Caco-2 (cell line): Measurements from ENCODE around the gene KCNAB1. TPM values are rescaled to one million over a fixed set of nuclear protein-coding genes. Genes with fewer than 3 reads are reported as not detected.

Source experiments
- BruUV-seq: library from RNA; stranded (reverse); fragments of 400-500 nt; replicated peaks from 2 replicates; lab custom pipeline; 2021; lab: Mats Ljungman, UMichigan
- CTCF ChIA-PET: fragments of 300-600 bp; sonication (Branson Sonifier 250); formaldehyde crosslinking; loops from one replicate; lab custom pipeline; 2022; ENCODE audit warnings: antibody characterized with exemption; lab: Charles Lee
- POLR2A ChIA-PET: fragments of 300-600 bp; sonication (Branson Sonifier 250); formaldehyde crosslinking; loops from one replicate; lab custom pipeline; 2022; ENCODE audit warnings: antibody characterized with exemption; lab: Charles Lee
- DNase-seq, 2 experiments: peaks; one replicate each; pipeline versions ENCODE4 v3.0.0 to v3.0.0-alpha.2; 2020 to 2022
- H3K27me3 ChIP-seq: replicated peaks from 2 replicates; pipeline ENCODE4 v1.6.0; 2011; ENCODE audit warnings: low read length; ENCODE audit not compliant: control insufficient read depth, insufficient read depth
- H3K36me3 ChIP-seq: 2 replicates; pipeline ENCODE4 v1.5.1; 2011; ENCODE audit warnings: low read length; ENCODE audit not compliant: control insufficient read depth, insufficient read depth
- H3K4me1 ChIP-seq: fragments of 250-450 bp; sonication (Bioruptor Pico); 2 replicates; pipeline ENCODE4 v1.5.1; 2020; ENCODE audit warnings: mild to moderate bottlenecking
- H3K4me3 ChIP-seq: 2 replicates; pipeline ENCODE4 v1.5.1; 2011; ENCODE audit warnings: low read depth, mild to moderate bottlenecking, control low read depth, low read length
- H3K9me3 ChIP-seq: fragments of 250-450 bp; sonication (Bioruptor Pico); 2 replicates; pipeline ENCODE4 v1.5.1; 2020; ENCODE audit warnings: mild to moderate bottlenecking, moderate library complexity
- H3K27ac Mint-ChIP-seq: one replicate; pipeline ENCODE4 v1.8.0; 2022; ENCODE audit warnings: mixed read lengths; ENCODE audit not compliant: unreplicated experiment
- H3K27me3 Mint-ChIP-seq: one replicate; pipeline ENCODE4 v1.8.0; 2022; ENCODE audit warnings: mixed read lengths; ENCODE audit not compliant: insufficient read depth, unreplicated experiment
- H3K36me3 Mint-ChIP-seq: one replicate; pipeline ENCODE4 v1.8.0; 2022; ENCODE audit warnings: mild to moderate bottlenecking, mixed read lengths; ENCODE audit not compliant: insufficient read depth, unreplicated experiment
- H3K4me1 Mint-ChIP-seq: one replicate; pipeline ENCODE4 v1.8.0; 2022; ENCODE audit warnings: low read depth, mixed read lengths; ENCODE audit not compliant: unreplicated experiment
- H3K4me3 Mint-ChIP-seq: one replicate; pipeline ENCODE4 v1.8.0; 2022; ENCODE audit warnings: mild to moderate bottlenecking, moderate library complexity, mixed read lengths; ENCODE audit not compliant: unreplicated experiment
- H3K9me3 Mint-ChIP-seq: one replicate; pipeline ENCODE4 v1.8.0; 2022; ENCODE audit warnings: mixed read lengths; ENCODE audit not compliant: unreplicated experiment
- CTCF ChIP-seq, 2 experiments: fragments of 200-600 bp in 1 of 2; IDR thresholded peaks; 1 replicate in 1 of 2; 2 replicates in 1 of 2; pipeline versions ENCODE4 v1.5.1 to v1.8.0; 2011 to 2022; ENCODE audit warnings: antibody characterized with exemption in 1 of 2, control low read depth in 1 of 2, inconsistent platforms in 1 of 2, low read depth in 1 of 2, low read length in 1 of 2, mild to moderate bottlenecking in 1 of 2, moderate library complexity in 1 of 2; ENCODE audit not compliant: insufficient read depth in 1 of 2, severe bottlenecking in 1 of 2, unreplicated experiment in 1 of 2
- intact Hi-C: fragments of 100-400 bp; cut with micrococcal nuclease; formaldehyde crosslinking; loops from one replicate; pipeline ENCODE4 v1.10.0; 2022; ENCODE audit not compliant: unreplicated experiment
- total RNA-seq: library from RNA; stranded (reverse); gene quantifications from 2 replicates; pipeline ENCODE4 v1.2.3, GENCODE V29; 2022

Gene KCNAB1
- total RNA-seq, 1 experiment from 2014 or later: 0.14 TPM

DNA sequence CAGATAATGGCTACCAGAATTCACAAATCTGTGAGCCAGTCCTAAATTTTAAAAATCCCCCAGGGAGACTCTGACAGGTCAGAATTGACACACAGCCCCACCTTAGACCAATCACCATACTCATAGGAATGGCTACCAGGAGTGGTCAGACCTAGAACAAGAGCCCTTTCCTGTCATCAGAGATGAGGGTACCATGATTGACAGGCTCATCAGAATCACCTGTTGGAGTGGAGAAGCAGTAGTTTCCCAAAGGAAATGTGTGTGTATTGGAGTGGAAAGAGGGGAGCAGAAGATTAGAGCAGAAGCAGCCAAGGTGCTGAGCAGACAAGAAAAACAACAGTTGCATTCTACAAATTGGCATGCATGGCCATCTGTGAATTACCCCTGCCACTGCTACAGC, 461.6 kb downstream of the KCNAB1 start:
- no TSS peak for BruUV-seq
- TF ChIP-seq CTCF (IDR thresholded peaks at IDR 0.05; ENCODE audit: insufficient read depth in 1 of 2, low read depth in 1 of 2, low read length in 1 of 2, severe bottlenecking in 1 of 2, unreplicated experiment in 1 of 2): no peak
- no peaks in the 10 kb centered on the region for H3K27me3 ChIP-seq
- 0 out of 2 replicates have a peak, but pooled peaks cover 4% of the 10 kb centered on the region for H3K4me1 ChIP-seq
- Mint-ChIP-seq H3K4me1 (no peaks in the 10 kb centered on the region), H3K4me3 (no peak overlapping the region), H3K9me3 (no peaks in the 10 kb centered on the region), H3K27me3 (peaks cover 4% of the 10 kb centered on the region), H3K36me3 (no peaks in the 10 kb centered on the region), H3K27ac (no peak overlapping the region)
- no peaks in the 10 kb centered on the region for H3K36me3 ChIP-seq
- DNase-seq: no peak
- no peaks in the 10 kb centered on the region for H3K9me3 ChIP-seq
- intact Hi-C loops: no loop called here
- POLR2A ChIA-PET: no interaction called here
- CTCF ChIA-PET: no interaction called here
- H3K4me3 ChIP-seq: no peak overlapping the region

DNA sequence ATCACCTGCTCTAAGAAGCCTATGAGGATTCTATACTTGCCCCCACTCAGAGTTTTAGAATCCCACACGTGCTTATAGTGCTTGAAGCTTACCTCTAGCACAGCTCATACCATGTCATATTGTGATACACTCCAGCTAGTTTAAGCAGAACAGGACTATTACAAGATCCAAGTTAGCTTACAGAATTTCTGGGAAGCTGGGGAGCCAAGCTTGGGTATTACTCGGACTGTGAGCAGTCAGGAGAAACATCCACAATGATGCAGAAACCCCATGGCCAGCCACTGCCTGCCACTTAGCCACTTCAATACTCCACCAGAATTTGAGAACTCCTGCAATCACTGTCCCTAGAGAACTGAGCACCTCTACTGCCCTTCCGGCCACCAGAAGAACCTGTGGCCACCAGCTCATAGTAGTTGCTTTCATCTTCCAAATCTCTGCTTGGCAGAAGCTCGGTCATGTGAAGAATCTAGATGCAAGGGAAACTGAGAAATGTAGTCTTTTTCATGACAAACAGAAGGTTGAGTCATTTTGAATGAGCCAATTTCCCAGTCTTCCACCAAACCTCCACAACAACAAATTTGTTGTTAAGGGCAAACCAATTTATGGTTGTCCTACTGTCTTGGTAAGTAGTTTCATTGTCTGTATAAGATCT, 462.3 kb downstream of the KCNAB1 start:
- no TSS peak for BruUV-seq
- ChIA-PET CTCF (no interaction called here), POLR2A (no interaction called here)
- Mint-ChIP-seq H3K4me1 (no peaks in the 10 kb centered on the region), H3K9me3 (no peaks in the 10 kb centered on the region), H3K4me3 (no peak overlapping the region), H3K27me3 (peaks cover 4% of the 10 kb centered on the region), H3K36me3 (no peaks in the 10 kb centered on the region), H3K27ac (no peak overlapping the region)
- intact Hi-C loops: no loop called here
- H3K9me3 ChIP-seq: no peaks in the 10 kb centered on the region
- H3K4me3 ChIP-seq: no peak overlapping the region
- DNase-seq: no peak
- TF ChIP-seq CTCF (IDR thresholded peaks at IDR 0.05; ENCODE audit: insufficient read depth in 1 of 2, low read depth in 1 of 2, low read length in 1 of 2, severe bottlenecking in 1 of 2, unreplicated experiment in 1 of 2): no peak
- no peaks in the 10 kb centered on the region for H3K27me3 ChIP-seq
- 0 out of 2 replicates have a peak, but pooled peaks cover 4% of the 10 kb centered on the region for H3K4me1 ChIP-seq
- H3K36me3 ChIP-seq: no peaks in the 10 kb centered on the region

DNA sequence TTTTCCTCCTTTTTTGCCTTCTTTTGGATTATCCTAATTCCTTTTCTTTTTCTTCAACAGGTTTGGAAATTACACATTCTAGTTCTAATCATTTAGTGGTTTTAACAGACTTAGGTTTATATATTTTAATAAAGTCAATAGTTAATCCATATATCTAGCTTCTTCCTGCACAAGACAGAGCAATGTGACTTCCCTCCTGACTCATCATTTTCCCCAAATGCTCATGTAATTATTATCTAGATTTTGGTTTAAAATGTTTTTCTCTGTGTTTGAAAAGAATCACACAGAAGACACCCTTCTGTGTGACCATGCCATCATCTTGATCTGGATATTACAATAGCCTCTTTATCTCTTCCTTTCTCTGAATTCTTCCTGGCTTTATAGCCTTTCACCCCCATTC, 463.1 kb downstream of the KCNAB1 start:
- H3K27ac Mint-ChIP-seq: no peak overlapping the region
- H3K9me3 ChIP-seq: no peaks in the 10 kb centered on the region
- POLR2A ChIA-PET: no interaction called here
- CTCF ChIA-PET: no interaction called here
- no peaks in the 10 kb centered on the region for H3K4me1 Mint-ChIP-seq
- H3K36me3 Mint-ChIP-seq: no peaks in the 10 kb centered on the region
- no peak overlapping the region for H3K4me3 Mint-ChIP-seq
- no TSS peak for BruUV-seq
- H3K4me3 ChIP-seq: no peak overlapping the region
- no peaks in the 10 kb centered on the region for H3K36me3 ChIP-seq
- H3K4me1 ChIP-seq: 0 out of 2 replicates have a peak, but pooled peaks cover 4% of the 10 kb centered on the region
- H3K27me3 Mint-ChIP-seq: peaks cover 4% of the 10 kb centered on the region
- no peak for TF ChIP-seq CTCF (IDR thresholded peaks at IDR 0.05; ENCODE audit: insufficient read depth in 1 of 2, low read depth in 1 of 2, low read length in 1 of 2, severe bottlenecking in 1 of 2, unreplicated experiment in 1 of 2)
- H3K27me3 ChIP-seq: no peaks in the 10 kb centered on the region
- no peaks in the 10 kb centered on the region for H3K9me3 Mint-ChIP-seq
- intact Hi-C loops: no loop called here
- DNase-seq: no peak
